Measurements from ENCODE around the gene GNG12. TPM values are rescaled to one million over a fixed set of nuclear protein-coding genes. Genes with fewer than 3 reads are reported as not detected.

Gene GNG12
- total RNA-seq, 1 donor from 2014 or later, result 67.8 TPM

GRCh38 chr1:67818725-67819301 lies 14.5 kb downstream of the GNG12 start:
- DNase-seq (ENCODE audit: low spot score) (no peak), ATAC-seq (no peak)
- intact Hi-C loops (cut with DNase I), result no loop called here

- DNase-seq (ENCODE audit: low spot score), result no peak
- no peak for ATAC-seq
- intact Hi-C loops (cut with DNase I), result no loop called here
Measured at GRCh38 chr1:67818162-67818561, 15.1 kb downstream of the GNG12 start.

- ATAC-seq, result peak; percentile 29
- no peak for DNase-seq (ENCODE audit: low spot score)
- intact Hi-C loops (cut with DNase I), result no loop called here
Measured at GRCh38 chr1:67817319-67817718, 15.9 kb downstream of the GNG12 start.

GRCh38 chr1:67816506-67816905 lies 16.8 kb downstream of the GNG12 start:
- intact Hi-C loops (cut with DNase I), result no loop called here
- DNase-seq (ENCODE audit: low spot score) (no peak), ATAC-seq (no peak)

GRCh38 chr1:67816095-67816475 lies 17.2 kb downstream of the GNG12 start:
- no peak for DNase-seq (ENCODE audit: low spot score)
- intact Hi-C loops (cut with DNase I), result no loop called here
- no peak for ATAC-seq

GRCh38 chr1:67815303-67816094 lies 17.8 kb downstream of the GNG12 start:
- ATAC-seq, result peak; percentile 31
- no peak for DNase-seq (ENCODE audit: low spot score)
- intact Hi-C loops (cut with DNase I), result no loop called here

GRCh38 chr1:67814121-67814772 lies 19.0 kb downstream of the GNG12 start:
- intact Hi-C loops (cut with DNase I), result no loop called here
- DNase-seq (ENCODE audit: low spot score) (no peak), ATAC-seq (peak; percentile 67)

GRCh38 chr1:67812226-67812625 lies 21.0 kb downstream of the GNG12 start:
- no peak for ATAC-seq
- DNase-seq (ENCODE audit: low spot score), result no peak
- intact Hi-C loops (cut with DNase I), result no loop called here

GRCh38 chr1:67811781-67812180 lies 21.5 kb downstream of the GNG12 start:
- no peak for ATAC-seq
- no peak for DNase-seq (ENCODE audit: low spot score)
- intact Hi-C loops (cut with DNase I), result no loop called here

- no peak for DNase-seq (ENCODE audit: low spot score)
- no peak for ATAC-seq
- intact Hi-C loops (cut with DNase I), result no loop called here
Measured at GRCh38 chr1:67809887-67810286, 23.4 kb downstream of the GNG12 start.

- intact Hi-C loops (cut with DNase I), result no loop called here
- ATAC-seq (no peak), DNase-seq (ENCODE audit: low spot score) (no peak)
Measured at GRCh38 chr1:67807282-67807681, 26.0 kb downstream of the GNG12 start.

GRCh38 chr1:67804710-67805109 lies 28.6 kb downstream of the GNG12 start:
- intact Hi-C loops (cut with DNase I), result no loop called here
- ATAC-seq, result no peak

GRCh38 chr1:67803380-67804279 lies 29.6 kb downstream of the GNG12 start:
- intact Hi-C loops (cut with DNase I), result no loop called here
- peak; percentile 72 for ATAC-seq

More at GRCh38 chr1:67804710-67805109, 28.6 kb downstream of the GNG12 start:
- no peak for DNase-seq (ENCODE audit: low spot score)

GRCh38 chr1:67802565-67802964 lies 30.7 kb downstream of the GNG12 start:
- ATAC-seq, result no peak
- no peak for DNase-seq (ENCODE audit: low spot score)
- intact Hi-C loops (cut with DNase I), result no loop called here

More at GRCh38 chr1:67803380-67804279, 29.6 kb downstream of the GNG12 start:
- no peak for DNase-seq (ENCODE audit: low spot score)

GRCh38 chr1:67801903-67802302 lies 31.4 kb downstream of the GNG12 start:
- ATAC-seq (no peak), DNase-seq (ENCODE audit: low spot score) (no peak)
- intact Hi-C loops (cut with DNase I), result no loop called here

- ATAC-seq (no peak), DNase-seq (ENCODE audit: low spot score) (no peak)
- intact Hi-C loops (cut with DNase I), result no loop called here
Measured at GRCh38 chr1:67795179-67795912, 37.9 kb downstream of the GNG12 start.

- intact Hi-C loops (cut with DNase I), result no loop called here
- DNase-seq (ENCODE audit: low spot score), result no peak
- ATAC-seq, result peak; percentile 26
Measured at GRCh38 chr1:67793562-67793961, 39.7 kb downstream of the GNG12 start.

GRCh38 chr1:67792741-67793458 lies 40.4 kb downstream of the GNG12 start:
- intact Hi-C loops (cut with DNase I), result no loop called here
- DNase-seq (ENCODE audit: low spot score) (no peak), ATAC-seq (no peak)

All from sciatic nerve (tissue), 2 donors.